ENCODE measurements around the gene PRKN.

PRKN gene

DNA sequence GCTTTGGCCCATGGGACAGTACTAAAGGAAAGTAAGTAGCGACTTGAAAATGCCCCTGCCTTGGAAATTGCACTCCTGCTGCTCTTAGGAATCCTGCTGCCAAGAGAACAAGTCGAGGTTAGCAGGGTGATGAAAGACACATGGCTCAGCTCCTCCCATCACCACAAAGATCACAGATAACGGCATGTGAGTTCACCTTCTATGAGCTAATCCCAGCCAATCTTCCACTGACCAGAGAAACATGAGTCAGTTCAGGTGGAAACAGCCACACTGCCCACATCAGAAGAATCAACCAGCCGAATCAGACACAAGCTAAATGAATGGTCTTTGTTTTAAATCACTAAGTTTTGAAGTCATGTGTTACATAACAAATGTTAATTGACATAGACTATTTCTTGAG, 106.3 kb downstream of the PRKN start:
- no peak overlapping the region for H2BK120ac ChIP-seq (ENCODE audit: low read depth, low read length)
- no peaks in the 10 kb centered on the region for H3K27me3 ChIP-seq (ENCODE audit: control insufficient read depth in 1 of 2, insufficient read depth in 1 of 2, low read length in 2 of 2)
- no peak overlapping the region for H2AFZ ChIP-seq (ENCODE audit: low read depth, low read length)
- WGBS = 16% methylated on average over 3 of the region's 4 CpGs
- no peak overlapping the region for H3K4me3 ChIP-seq (ENCODE audit: insufficient read depth in 1 of 2, low read depth in 1 of 2, low read length in 2 of 2)
- no peak overlapping the region for H3K4me2 ChIP-seq (ENCODE audit: low read length, poor library complexity, severe bottlenecking)
- H3K4ac ChIP-seq (ENCODE audit: low read depth in 1 of 2, low read length in 2 of 2) = no peak overlapping the region
- H2BK12ac ChIP-seq (ENCODE audit: low read length in 2 of 2) = no peak overlapping the region
- no peak overlapping the region for H2AK5ac ChIP-seq (ENCODE audit: low read length, severe bottlenecking)
- H3K27ac ChIP-seq (ENCODE audit: low read length, poor library complexity, severe bottlenecking) = no peak overlapping the region
- no peak overlapping the region for H3K14ac ChIP-seq (ENCODE audit: low read length in 2 of 2)
- no peaks in the 10 kb centered on the region for H3K9me3 ChIP-seq (ENCODE audit: control insufficient read depth, low read length)
- no peak overlapping the region for H3K9ac ChIP-seq (ENCODE audit: low read length)
- H3K18ac ChIP-seq (ENCODE audit: low read depth in 1 of 2, low read length in 2 of 2) = no peak overlapping the region
- H2BK5ac ChIP-seq (ENCODE audit: low read depth, low read length, poor library complexity, severe bottlenecking) = no peak overlapping the region
- H3K36me3 ChIP-seq (ENCODE audit: control insufficient read depth in 1 of 2, insufficient read depth in 2 of 2, low read depth in 1 of 2, low read length in 2 of 2) = no peaks in the 10 kb centered on the region
- H4K8ac ChIP-seq (ENCODE audit: low read length) = no peak overlapping the region
- peaks cover 4% of the 10 kb centered on the region for H3K4me1 ChIP-seq (ENCODE audit: control insufficient read depth, insufficient read depth, low read depth, low read length)
- no peak overlapping the region for H3K23ac ChIP-seq (ENCODE audit: low read length in 2 of 2)
- H2BK15ac ChIP-seq (ENCODE audit: low read depth, poor library complexity, severe bottlenecking) = no peak overlapping the region
- H4K91ac ChIP-seq (ENCODE audit: low read length) = no peak overlapping the region
- peak; percentile 46 for DNase-seq
- H3K79me1 ChIP-seq (replicated peaks; ENCODE audit: low read length, poor library complexity, severe bottlenecking) = no peaks in the 10 kb centered on the region

DNA sequence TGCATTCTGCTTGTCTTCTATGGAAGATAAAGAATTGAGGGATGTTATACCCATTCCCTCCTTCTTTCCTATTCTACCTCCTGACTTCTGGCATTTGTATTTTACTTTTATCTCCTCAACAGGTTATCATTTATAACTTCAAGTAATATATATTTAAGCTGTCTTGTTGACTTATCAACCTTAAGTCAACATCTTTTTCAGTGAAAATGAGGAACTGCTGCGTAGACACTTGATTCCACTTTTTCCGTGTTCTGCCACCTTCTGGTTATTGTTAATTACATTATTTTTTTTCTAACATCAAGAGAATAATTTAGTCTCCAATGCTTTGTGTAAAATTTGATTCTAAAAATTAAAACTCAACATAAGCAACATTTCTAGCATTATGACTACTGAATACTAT, 107.5 kb downstream of the PRKN start:
- Histone ChIP-seq H3K4me3 (ENCODE audit: insufficient read depth in 1 of 2, low read depth in 1 of 2, low read length in 2 of 2) (no peak overlapping the region), H3K79me1 (replicated peaks; ENCODE audit: low read length, poor library complexity, severe bottlenecking) (no peaks in the 10 kb centered on the region), H2AK5ac (ENCODE audit: low read length, severe bottlenecking) (no peak overlapping the region), H2BK15ac (ENCODE audit: low read depth, poor library complexity, severe bottlenecking) (no peak overlapping the region), H3K9me3 (ENCODE audit: control insufficient read depth, low read length) (no peaks in the 10 kb centered on the region), H3K18ac (ENCODE audit: low read depth in 1 of 2, low read length in 2 of 2) (no peak overlapping the region), H3K4ac (ENCODE audit: low read depth in 1 of 2, low read length in 2 of 2) (no peak overlapping the region), H3K14ac (ENCODE audit: low read length in 2 of 2) (no peak overlapping the region), H3K27me3 (ENCODE audit: control insufficient read depth in 1 of 2, insufficient read depth in 1 of 2, low read length in 2 of 2) (no peaks in the 10 kb centered on the region), H2BK120ac (ENCODE audit: low read depth, low read length) (no peak overlapping the region), H2BK5ac (ENCODE audit: low read depth, low read length, poor library complexity, severe bottlenecking) (no peak overlapping the region), H3K4me1 (ENCODE audit: control insufficient read depth, insufficient read depth, low read depth, low read length) (peaks cover 4% of the 10 kb centered on the region), H4K8ac (ENCODE audit: low read length) (no peak overlapping the region), H3K4me2 (ENCODE audit: low read length, poor library complexity, severe bottlenecking) (no peak overlapping the region), H3K23ac (ENCODE audit: low read length in 2 of 2) (no peak overlapping the region), H2AFZ (ENCODE audit: low read depth, low read length) (no peak overlapping the region), H2BK12ac (ENCODE audit: low read length in 2 of 2) (no peak overlapping the region), H4K91ac (ENCODE audit: low read length) (no peak overlapping the region), H3K9ac (ENCODE audit: low read length) (no peak overlapping the region), H3K36me3 (ENCODE audit: control insufficient read depth in 1 of 2, insufficient read depth in 2 of 2, low read depth in 1 of 2, low read length in 2 of 2) (no peaks in the 10 kb centered on the region), H3K27ac (ENCODE audit: low read length, poor library complexity, severe bottlenecking) (no peak overlapping the region)
- DNase-seq = no peak
- WGBS = no CpG with 5 or more reads among the region's 2 CpGs

DNA sequence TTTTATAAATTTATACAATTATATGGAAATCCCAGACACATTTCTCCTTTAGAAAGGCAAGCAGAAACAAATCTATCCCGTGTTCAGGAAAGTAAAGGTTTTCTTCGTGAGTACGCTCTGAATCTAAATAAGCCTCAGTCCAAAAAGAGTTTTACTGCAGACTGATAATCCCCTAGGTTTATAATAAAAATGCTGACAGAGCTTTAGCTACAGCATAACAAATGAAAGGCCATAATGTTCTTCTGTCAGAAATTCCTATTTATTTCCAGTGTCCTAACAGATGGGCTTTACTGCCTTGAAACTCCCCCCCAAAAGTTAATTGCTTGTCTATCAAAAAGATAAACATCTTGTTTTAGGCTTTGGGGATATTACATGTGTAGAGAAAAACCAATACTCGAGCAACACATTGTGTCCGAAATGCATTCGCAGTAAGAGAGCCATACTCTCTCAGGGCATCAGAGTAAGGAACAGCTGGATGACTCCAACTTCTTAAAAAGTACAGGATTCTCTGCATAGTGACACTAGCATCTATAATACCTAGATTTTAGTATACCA, 109.0 kb downstream of the PRKN start:
- no peak overlapping the region for H2BK5ac ChIP-seq (ENCODE audit: low read depth, low read length, poor library complexity, severe bottlenecking)
- H3K14ac ChIP-seq (ENCODE audit: low read length in 2 of 2) = no peak overlapping the region
- no peak overlapping the region for H3K18ac ChIP-seq (ENCODE audit: low read depth in 1 of 2, low read length in 2 of 2)
- H2AFZ ChIP-seq (ENCODE audit: low read depth, low read length) = no peak overlapping the region
- no peak overlapping the region for H3K4me2 ChIP-seq (ENCODE audit: low read length, poor library complexity, severe bottlenecking)
- H3K4me1 ChIP-seq (ENCODE audit: control insufficient read depth, insufficient read depth, low read depth, low read length) = peaks cover 4% of the 10 kb centered on the region
- H2AK5ac ChIP-seq (ENCODE audit: low read length, severe bottlenecking) = no peak overlapping the region
- H2BK120ac ChIP-seq (ENCODE audit: low read depth, low read length) = no peak overlapping the region
- no peaks in the 10 kb centered on the region for H3K27me3 ChIP-seq (ENCODE audit: control insufficient read depth in 1 of 2, insufficient read depth in 1 of 2, low read length in 2 of 2)
- no peak overlapping the region for H2BK15ac ChIP-seq (ENCODE audit: low read depth, poor library complexity, severe bottlenecking)
- H2BK12ac ChIP-seq (ENCODE audit: low read length in 2 of 2) = no peak overlapping the region
- no peak overlapping the region for H3K4me3 ChIP-seq (ENCODE audit: insufficient read depth in 1 of 2, low read depth in 1 of 2, low read length in 2 of 2)
- H3K9me3 ChIP-seq (ENCODE audit: control insufficient read depth, low read length) = no peaks in the 10 kb centered on the region
- DNase-seq = no peak
- no peaks in the 10 kb centered on the region for H3K79me1 ChIP-seq (replicated peaks; ENCODE audit: low read length, poor library complexity, severe bottlenecking)
- WGBS = 46% methylated on average over 6 of the region's 6 CpGs
- H4K91ac ChIP-seq (ENCODE audit: low read length) = no peak overlapping the region
- no peak overlapping the region for H3K23ac ChIP-seq (ENCODE audit: low read length in 2 of 2)
- H3K9ac ChIP-seq (ENCODE audit: low read length) = no peak overlapping the region
- no peaks in the 10 kb centered on the region for H3K36me3 ChIP-seq (ENCODE audit: control insufficient read depth in 1 of 2, insufficient read depth in 2 of 2, low read depth in 1 of 2, low read length in 2 of 2)
- H3K27ac ChIP-seq (ENCODE audit: low read length, poor library complexity, severe bottlenecking) = no peak overlapping the region
- no peak overlapping the region for H4K8ac ChIP-seq (ENCODE audit: low read length)
- no peak overlapping the region for H3K4ac ChIP-seq (ENCODE audit: low read depth in 1 of 2, low read length in 2 of 2)

DNA sequence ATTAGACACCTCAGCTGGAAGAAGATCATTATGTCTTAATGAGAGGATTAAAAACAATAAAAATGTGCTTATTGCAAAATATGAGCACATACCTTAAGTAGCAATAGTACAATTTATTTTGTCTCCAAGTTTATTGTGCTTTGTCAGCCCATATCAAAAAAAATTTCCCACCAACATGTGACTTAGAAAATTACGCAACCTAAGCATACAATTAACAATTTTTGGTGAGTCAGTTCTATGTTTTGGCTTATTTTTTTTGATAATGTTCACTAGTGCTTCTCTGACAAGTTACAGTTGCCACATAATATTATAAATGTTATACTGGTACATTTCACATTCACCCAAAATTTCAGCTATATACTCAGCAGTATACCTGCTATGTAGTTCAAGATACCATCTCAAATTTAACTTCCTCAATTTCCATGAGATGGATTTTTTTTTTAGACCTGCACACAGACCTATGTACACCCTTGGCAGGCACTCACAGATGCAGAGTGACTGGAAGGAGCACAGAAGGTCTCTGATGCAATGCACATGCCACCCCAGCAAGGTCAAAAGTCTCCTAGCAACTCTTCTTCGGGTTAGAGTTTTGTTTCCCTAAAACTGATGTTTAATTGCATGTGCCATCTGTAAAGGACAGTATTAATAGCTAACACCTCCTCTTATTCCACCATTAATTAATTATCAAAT, 112.4 kb downstream of the PRKN start:
- Histone ChIP-seq H3K4ac (ENCODE audit: low read depth in 1 of 2, low read length in 2 of 2) (no peak overlapping the region), H4K8ac (ENCODE audit: low read length) (no peak overlapping the region), H2BK5ac (ENCODE audit: low read depth, low read length, poor library complexity, severe bottlenecking) (no peak overlapping the region), H3K27me3 (ENCODE audit: control insufficient read depth in 1 of 2, insufficient read depth in 1 of 2, low read length in 2 of 2) (no peaks in the 10 kb centered on the region), H3K18ac (ENCODE audit: low read depth in 1 of 2, low read length in 2 of 2) (no peak overlapping the region), H4K91ac (ENCODE audit: low read length) (no peak overlapping the region), H3K14ac (ENCODE audit: low read length in 2 of 2) (no peak overlapping the region), H2BK12ac (ENCODE audit: low read length in 2 of 2) (no peak overlapping the region), H2BK15ac (ENCODE audit: low read depth, poor library complexity, severe bottlenecking) (no peak overlapping the region), H3K79me1 (replicated peaks; ENCODE audit: low read length, poor library complexity, severe bottlenecking) (no peaks in the 10 kb centered on the region), H3K9me3 (ENCODE audit: control insufficient read depth, low read length) (no peaks in the 10 kb centered on the region), H2BK120ac (ENCODE audit: low read depth, low read length) (no peak overlapping the region), H3K23ac (ENCODE audit: low read length in 2 of 2) (no peak overlapping the region), H3K4me2 (ENCODE audit: low read length, poor library complexity, severe bottlenecking) (no peak overlapping the region), H3K4me3 (ENCODE audit: insufficient read depth in 1 of 2, low read depth in 1 of 2, low read length in 2 of 2) (no peak overlapping the region), H3K4me1 (ENCODE audit: control insufficient read depth, insufficient read depth, low read depth, low read length) (peaks cover 2% of the 10 kb centered on the region), H3K36me3 (ENCODE audit: control insufficient read depth in 1 of 2, insufficient read depth in 2 of 2, low read depth in 1 of 2, low read length in 2 of 2) (no peaks in the 10 kb centered on the region), H2AFZ (ENCODE audit: low read depth, low read length) (no peak overlapping the region), H2AK5ac (ENCODE audit: low read length, severe bottlenecking) (no peak overlapping the region), H3K9ac (ENCODE audit: low read length) (no peak overlapping the region), H3K27ac (ENCODE audit: low read length, poor library complexity, severe bottlenecking) (no peak overlapping the region)
- WGBS = no CpG with 5 or more reads among the region's 2 CpGs
- DNase-seq = no peak
